NCI-H526 (cell line): ENCODE results near the gene CASD1.

Source experiments
- DNase-seq, 2 experiments: peaks; one replicate each; lab custom pipeline; 2025; lab: John Stamatoyannopoulos, UW

The CASD1 gene

DNA sequence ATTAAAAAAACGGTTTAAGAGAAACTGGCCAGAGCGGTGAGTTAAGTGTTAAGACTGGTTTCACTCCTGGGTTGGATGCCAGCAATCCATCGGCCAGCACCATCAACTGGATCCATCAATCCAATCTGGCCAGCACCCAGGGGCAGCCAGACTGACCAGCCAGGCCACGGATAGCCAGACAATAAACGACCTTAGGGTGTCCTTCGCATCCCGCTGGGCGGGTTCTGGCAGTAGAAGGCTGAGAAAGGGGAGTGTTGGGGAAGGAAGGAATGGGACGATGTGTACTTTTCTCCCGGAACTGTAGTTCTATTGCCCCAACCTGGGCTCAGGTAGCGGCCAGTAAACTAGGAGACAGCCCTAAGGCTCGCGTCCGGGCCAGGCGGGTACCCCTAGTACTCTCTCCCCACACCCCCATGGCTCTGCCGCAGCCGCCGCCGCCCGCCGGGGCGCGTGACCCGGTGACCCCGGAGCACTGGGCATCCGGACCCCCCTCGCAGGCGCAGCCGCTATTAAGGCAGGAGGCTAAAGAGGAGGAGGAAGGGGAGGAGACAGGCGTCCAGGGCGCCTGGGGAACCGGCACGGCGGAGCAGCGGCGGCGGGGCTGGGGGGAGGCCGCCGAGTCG is at the start of gene CASD1:
Gene CASD1 (plus strand): TSS at position 546 of the 623 bp plus-strand sequence. CDS start 276 bp downstream, outside the sequence.
- peak in 1 of 2 experiments; percentile 86 for DNase-seq

GRCh38 chr7:94466516-94466915 is 43.1 kb upstream of the CASD1 start:
- no peak for DNase-seq

- DNase-seq, result no peak
Observed at GRCh38 chr7:94471604-94472003, 38.0 kb upstream of the CASD1 start.

DNA sequence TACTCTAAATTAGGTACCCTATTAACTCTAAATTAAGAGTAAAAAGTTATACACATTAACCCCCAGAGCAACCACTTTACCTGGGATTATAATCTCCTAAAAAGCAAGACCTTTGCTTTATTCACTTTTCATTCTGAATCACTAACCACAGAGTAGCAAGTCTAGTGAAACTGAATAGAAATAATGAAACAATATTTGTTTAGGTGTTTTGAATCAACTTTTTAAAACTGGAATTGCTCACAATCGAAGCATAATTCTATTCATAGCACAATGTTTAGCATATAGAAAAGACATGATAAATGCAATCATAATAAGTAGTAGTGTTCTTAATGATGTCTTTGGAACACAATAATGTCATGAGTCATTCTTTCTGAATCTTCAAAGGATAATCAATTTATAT is 37.0 kb upstream of the CASD1 start:
- DNase-seq, result no peak

- DNase-seq, result no peak
Observed at GRCh38 chr7:94476251-94476840, 33.3 kb upstream of the CASD1 start.

GRCh38 chr7:94477878-94478277 is 31.7 kb upstream of the CASD1 start:
- DNase-seq, result no peak

- no peak for DNase-seq
Observed at GRCh38 chr7:94478648-94479214, 30.9 kb upstream of the CASD1 start.

- no peak for DNase-seq
Observed at GRCh38 chr7:94481279-94481678, 28.3 kb upstream of the CASD1 start.

DNA sequence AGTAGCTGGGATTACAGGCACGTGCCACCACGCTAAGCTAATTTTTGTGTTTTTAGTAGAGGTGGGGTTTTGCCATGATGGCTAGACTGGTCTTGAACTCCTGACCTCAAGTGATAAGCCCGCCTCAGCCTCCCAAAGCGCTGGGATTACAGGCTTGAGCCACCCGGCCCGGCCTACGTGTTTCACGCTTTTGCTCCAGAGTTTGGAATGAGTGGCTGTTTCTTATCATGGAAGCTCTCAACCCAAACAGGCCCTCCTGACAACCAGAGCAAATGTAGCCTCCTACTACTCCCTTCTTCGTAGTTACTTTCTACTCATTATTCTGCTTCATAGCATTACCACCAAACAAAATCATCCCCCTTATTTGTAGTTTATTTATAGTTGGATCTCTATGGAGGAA is 26.8 kb upstream of the CASD1 start:
- no peak for DNase-seq

DNA sequence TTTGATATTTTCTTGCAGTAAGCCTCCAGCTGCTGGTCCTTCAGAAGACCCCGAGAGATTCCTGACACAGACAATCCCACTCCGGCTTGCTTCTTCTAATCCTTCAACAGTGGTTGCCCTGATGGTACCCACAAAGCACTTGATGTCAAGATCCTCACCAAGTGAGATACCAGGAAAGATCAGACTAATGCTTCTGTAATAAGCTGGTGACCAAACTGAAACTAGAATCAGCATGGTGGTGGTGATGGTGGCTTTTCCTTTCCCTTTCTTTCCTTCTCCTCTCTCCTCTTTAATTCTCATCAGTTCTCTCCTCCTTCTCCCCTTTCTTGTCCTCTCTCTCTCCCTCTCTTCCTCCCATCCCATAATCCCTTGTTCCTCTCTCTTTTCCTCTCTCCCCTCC is 25.8 kb upstream of the CASD1 start:
- DNase-seq, result no peak

DNA sequence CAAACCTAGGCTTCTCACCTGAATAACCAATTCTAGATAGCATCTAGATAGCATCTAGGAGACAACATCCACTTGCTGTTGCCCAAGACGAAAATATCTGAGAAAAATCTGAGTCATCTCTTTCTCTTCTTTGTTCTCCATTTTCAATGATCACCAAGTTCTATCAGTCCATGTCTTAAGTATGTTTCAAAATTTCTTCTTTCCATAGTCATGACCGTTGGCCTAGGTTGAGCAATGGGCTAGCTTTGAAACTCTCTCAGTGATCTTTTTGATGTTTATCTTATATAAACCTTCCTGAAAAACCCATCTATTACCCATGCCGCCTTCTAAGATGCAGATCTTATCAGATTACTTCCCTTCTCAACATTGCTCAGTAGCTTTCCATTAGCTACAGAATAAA is 23.4 kb upstream of the CASD1 start:
- no peak for DNase-seq

DNA sequence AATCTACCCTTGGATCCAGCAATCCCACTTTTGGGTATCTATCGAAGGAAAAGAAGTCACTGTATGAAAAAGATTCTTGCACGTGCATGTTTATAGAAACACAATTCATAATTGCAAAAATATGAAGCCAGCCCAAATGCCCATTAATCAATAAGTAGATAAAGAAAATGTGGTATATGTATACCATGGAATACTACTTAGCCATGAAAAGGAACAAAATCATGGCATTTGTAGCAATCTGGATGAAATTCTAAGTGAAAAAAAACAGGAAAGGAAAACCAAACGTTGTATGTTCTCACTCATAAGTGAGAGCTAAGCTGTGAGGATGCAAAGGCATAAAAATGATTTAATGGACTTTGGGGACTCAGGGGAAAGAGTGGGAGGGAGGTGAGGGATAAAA is 18.2 kb upstream of the CASD1 start:
- no peak for DNase-seq

- DNase-seq, result no peak
Observed at GRCh38 chr7:94492601-94493000, 17.0 kb upstream of the CASD1 start.

DNA sequence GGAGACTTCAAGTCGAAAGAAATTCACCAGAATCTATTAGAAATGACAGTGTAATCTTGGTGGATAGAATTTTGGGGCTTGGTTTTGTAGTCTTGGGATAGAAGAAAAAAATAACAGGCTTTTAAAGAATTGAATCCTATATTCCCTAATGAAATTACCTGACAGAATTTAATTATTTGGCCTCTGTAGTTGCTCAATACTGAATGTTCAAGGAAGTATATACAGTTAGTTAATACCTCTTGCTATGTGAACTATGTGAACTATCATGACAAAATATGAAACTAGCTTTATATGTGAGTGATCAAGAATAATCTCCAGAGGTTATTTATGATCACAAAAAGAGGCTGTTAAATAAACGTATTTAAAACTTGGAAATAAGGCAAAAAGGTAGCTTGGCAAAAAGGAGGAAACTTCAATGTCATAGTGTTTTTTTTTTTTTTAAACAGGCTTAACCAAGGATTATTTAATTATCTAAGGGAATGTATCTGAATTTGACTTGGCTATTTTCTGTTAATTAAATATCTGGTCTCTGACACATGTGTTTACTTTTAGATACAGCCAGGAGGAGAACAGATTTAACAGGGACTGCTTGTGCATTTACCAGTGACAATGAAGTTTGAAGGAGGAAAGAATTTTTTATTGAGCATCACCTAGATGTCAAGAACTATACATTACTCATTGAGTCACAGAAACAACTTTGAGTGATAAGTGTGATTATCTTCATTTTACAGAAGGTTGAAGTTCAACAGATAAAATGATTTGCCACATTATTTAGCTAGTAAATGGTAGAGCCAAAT is 11.5 kb upstream of the CASD1 start:
- DNase-seq, result no peak

DNA sequence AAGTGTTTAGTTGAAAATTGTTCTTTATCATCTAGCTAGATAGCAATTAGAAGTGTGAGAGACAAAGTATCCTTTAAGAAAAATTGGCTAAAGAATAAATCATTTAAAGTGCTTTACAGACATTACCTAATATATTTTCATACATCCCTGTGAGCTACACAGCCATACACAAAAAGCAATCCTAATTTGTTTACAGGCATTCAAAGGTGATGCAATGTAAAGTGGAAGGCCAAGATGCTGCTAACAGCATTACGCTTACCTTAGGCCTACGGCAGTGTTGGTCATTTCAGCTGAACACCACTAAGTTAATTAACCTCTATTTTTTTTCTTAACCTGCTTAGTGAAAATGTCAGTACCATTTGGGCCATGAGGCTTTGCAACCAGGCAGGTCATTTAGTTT is 10.7 kb upstream of the CASD1 start:
- DNase-seq, result no peak

DNA sequence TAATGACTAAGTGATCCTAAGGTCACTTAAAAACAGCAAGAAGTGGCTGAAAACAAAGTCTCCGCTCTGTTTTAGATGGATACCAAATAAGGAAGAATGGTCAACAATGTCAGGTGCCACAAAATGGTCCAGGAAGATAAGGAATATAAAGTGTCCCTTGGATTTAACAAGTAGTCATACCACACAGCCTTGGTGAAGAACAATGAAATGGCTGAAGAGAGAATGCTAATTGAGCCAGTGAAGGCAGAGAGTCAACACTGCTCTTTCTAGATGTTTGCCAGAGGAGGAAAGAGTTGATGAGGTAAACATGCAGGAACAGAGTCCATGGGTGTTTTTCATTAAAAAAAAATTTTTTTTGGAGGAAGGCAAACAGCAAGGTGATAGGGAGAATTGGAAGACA is 2.1 kb upstream of the CASD1 start:
- no peak for DNase-seq

GRCh38 chr7:94507962-94508361 is 1.6 kb upstream of the CASD1 start:
- DNase-seq, result no peak

- DNase-seq, result peak; percentile 49 to 87
Observed at GRCh38 chr7:94509887-94510581, 425 bp downstream of the CASD1 start.

DNA sequence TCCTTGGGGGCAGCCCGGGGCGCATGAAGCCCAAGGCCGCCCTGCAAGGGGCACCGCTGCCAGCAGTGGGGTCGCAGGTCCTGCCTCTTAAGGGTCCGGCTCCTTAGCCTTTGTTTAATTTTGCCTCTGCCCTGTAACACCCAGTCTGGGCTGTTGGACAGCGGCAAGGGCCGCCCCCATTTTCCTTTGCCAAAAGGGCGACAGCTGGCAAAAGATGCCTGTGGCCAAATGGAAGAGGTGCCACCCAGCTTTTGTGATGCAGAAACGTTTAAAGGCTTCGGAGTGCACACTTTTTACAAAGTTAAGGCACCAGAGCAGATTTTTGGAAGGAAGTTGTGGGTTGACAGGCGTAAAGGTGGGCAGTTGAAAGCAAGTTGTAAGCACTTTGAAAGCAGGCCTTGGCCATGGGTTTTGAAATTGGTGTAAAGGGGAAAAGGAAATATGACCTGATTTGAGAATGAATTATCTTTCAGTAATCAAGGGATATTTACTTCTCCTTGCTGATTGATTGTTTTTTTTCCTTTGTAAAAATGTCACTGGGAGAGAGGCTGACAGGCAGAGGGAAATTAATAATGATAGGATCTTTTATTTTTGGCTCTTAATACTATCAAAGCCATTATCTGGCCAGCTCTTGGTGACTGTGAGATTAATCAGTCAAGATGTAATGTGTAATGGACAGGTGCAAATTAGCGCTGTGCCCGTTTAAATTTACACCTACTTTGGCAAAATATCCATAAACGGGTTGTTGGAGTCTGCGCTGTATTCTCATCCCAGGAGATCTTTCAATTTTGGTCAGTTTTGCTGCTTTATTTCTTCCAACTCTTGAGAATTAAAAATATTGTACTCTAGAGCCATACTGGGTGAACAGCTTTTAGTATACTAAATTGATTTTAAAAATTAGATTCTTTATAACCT is 1.2 kb downstream of the CASD1 start:
- peak in 1 of 2 experiments; percentile 78 for DNase-seq

DNA sequence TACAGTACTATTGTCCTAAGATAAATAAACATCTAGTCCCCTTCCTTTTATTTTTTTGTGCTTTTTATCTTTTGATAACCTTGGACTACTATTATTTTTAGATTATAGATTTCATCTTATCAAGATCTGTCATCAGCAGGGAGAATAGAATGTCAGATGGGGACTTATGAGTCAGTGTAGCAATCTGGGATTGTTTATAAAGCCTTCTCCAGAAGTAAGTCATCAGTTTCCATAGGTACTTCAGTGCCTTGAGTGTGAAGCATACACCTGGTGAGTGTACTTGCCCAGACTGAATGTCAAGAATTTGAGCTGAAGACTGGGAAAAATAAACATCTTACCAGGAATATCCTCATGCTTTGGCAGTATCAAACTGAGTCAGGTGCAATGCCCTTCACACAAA is 2.1 kb downstream of the CASD1 start:
- peak in 1 of 2 experiments; percentile 11 for DNase-seq
